Duodenal mucosa (tissue), 2 donors: ENCODE measurements around the gene CP.

Experiments used
- H3K27ac ChIP-seq: one replicate; pipeline ENCODE4 v1.7.0; 2013; ENCODE audit warnings: low read depth, low read length
- H3K27me3 ChIP-seq, 2 donors: one replicate each; pipeline ENCODE4 v1.7.0; 2013; ENCODE audit warnings: low read length in 2 of 2, control low read depth in 1 of 2; ENCODE audit not compliant: insufficient read depth in 2 of 2, control insufficient read depth in 1 of 2
- H3K36me3 ChIP-seq, 2 donors: one replicate each; pipeline ENCODE4 v1.7.0; 2013; ENCODE audit warnings: low read length in 2 of 2, control low read depth in 1 of 2; ENCODE audit not compliant: insufficient read depth in 2 of 2, control insufficient read depth in 1 of 2
- H3K4me1 ChIP-seq, 2 donors: one replicate each; pipeline ENCODE4 v1.7.0; 2013; ENCODE audit warnings: low read length in 2 of 2, control low read depth in 1 of 2; ENCODE audit not compliant: insufficient read depth in 2 of 2, control insufficient read depth in 1 of 2
- H3K4me3 ChIP-seq, 2 donors: one replicate each; pipeline ENCODE4 v1.7.0; 2013; ENCODE audit warnings: low read length in 2 of 2, low read depth in 1 of 2
- H3K9ac ChIP-seq, 2 donors: one replicate each; pipeline ENCODE4 v1.7.0; 2013; ENCODE audit warnings: low read length in 2 of 2, low read depth in 1 of 2
- H3K9me3 ChIP-seq, 2 donors: one replicate each; pipeline ENCODE4 v1.7.0; 2013; ENCODE audit warnings: low read length in 2 of 2, control low read depth in 1 of 2; ENCODE audit not compliant: control insufficient read depth in 1 of 2

The CP gene

GRCh38 chr3:149195221-149195620 lies 26.4 kb downstream of the CP start:
- Histone ChIP-seq H3K27me3 (no peaks in the 10 kb centered on the region), H3K9me3 (no peaks in the 10 kb centered on the region), H3K4me3 (no peak overlapping the region), H3K4me1 (no peaks in the 10 kb centered on the region), H3K9ac (no peak overlapping the region), H3K27ac (no peak overlapping the region), H3K36me3 (no peaks in the 10 kb centered on the region)

DNA sequence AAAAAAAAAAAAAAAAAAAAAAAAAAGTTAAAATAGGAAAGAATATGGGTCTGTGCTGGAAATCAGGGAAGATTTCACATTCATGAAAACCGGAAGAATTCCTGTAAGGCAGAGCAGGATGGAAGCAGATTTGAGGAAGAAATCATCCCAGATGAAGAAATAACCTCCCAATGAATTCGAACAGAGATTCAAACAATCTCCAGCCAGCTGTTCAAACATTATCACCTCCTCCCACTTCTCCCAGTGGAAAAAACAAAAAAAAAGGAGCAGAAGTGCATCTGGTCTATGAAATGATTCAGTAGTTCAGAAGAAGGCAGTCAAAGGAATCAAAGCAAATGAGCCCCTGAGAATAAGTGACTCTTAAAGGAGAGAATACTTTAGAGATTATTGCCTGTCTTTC lies 33.1 kb downstream of the CP start:
- Histone ChIP-seq H3K27me3 (no peaks in the 10 kb centered on the region), H3K36me3 (no peaks in the 10 kb centered on the region), H3K9me3 (no peaks in the 10 kb centered on the region), H3K27ac (no peak overlapping the region), H3K9ac (no peak overlapping the region), H3K4me3 (no peak overlapping the region), H3K4me1 (no peaks in the 10 kb centered on the region)

DNA sequence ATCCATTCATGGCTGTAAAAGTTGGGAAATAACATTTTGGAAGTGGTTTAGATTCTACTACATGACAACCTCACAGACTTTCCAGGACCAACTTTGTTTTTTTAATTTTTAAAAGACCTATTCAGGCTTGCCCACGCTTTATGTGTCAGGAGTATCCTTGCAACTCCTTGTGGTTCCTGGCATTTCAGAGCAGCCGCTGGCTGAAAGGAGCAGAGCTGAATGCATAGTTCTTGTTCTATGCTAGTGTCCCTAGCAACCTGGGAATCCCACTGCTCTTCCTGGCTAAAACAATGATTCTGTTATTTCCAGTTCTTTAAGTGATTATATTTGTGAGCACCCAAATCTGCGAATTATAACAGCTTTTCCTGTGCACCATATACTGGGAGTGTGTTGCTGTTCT lies 34.9 kb downstream of the CP start:
- Histone ChIP-seq H3K27ac (no peak overlapping the region), H3K27me3 (no peaks in the 10 kb centered on the region), H3K4me1 (no peaks in the 10 kb centered on the region), H3K4me3 (no peak overlapping the region), H3K36me3 (no peaks in the 10 kb centered on the region), H3K9ac (no peak overlapping the region), H3K9me3 (no peaks in the 10 kb centered on the region)

DNA sequence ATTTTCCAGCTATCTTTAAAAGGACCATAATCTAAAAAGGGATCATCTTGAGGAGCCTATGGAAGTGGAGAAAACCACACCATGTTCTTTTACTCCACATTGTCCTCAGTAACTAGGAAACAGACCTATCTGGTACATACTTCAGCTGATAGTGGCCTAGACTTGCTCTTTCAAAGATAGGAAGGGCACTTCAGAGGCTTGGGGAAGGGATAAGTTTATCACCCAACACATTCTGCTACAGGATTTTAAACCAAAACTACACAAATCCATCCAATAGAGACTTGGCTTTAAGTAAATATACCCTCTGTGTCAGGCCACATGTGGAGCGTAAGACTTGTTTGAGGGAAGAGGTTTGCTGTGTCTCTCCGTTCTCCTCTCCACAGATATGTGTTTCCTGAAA lies 35.4 kb downstream of the CP start:
- no peaks in the 10 kb centered on the region for H3K27me3 ChIP-seq
- no peaks in the 10 kb centered on the region for H3K9me3 ChIP-seq
- H3K4me1 ChIP-seq, result no peaks in the 10 kb centered on the region
- H3K27ac ChIP-seq, result no peak overlapping the region
- no peak overlapping the region for H3K4me3 ChIP-seq
- H3K36me3 ChIP-seq, result no peaks in the 10 kb centered on the region
- H3K9ac ChIP-seq, result no peak overlapping the region

DNA sequence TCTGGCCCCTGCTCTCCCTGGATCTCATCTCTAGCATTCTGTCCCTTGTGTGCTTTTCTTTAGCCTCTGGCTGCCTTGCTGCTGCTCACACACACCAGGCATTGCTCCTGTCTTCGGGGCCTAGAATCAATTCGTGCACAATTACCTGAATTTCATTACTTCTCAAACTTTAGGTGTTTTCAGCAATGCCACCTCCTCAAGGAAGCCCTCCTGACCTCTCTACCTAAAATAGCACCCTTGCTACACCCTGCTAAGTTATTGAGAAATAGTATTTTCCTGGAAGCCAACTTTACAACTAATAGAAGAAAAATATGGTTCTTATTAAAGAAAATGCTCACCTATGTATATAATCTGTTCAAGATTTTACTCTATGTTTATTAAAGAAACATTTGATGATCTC lies 40.4 kb downstream of the CP start:
- H3K9me3 ChIP-seq, result no peaks in the 10 kb centered on the region
- no peak overlapping the region for H3K27ac ChIP-seq
- H3K4me3 ChIP-seq, result no peak overlapping the region
- peaks cover 0 to 10% of the 10 kb centered on the region in 2 donors for H3K36me3 ChIP-seq
- H3K4me1 ChIP-seq, result no peaks in the 10 kb centered on the region
- H3K27me3 ChIP-seq, result no peaks in the 10 kb centered on the region
- H3K9ac ChIP-seq, result no peak overlapping the region

GRCh38 chr3:149180057-149180573 lies 41.5 kb downstream of the CP start:
- H3K9ac ChIP-seq, result no peak overlapping the region

DNA sequence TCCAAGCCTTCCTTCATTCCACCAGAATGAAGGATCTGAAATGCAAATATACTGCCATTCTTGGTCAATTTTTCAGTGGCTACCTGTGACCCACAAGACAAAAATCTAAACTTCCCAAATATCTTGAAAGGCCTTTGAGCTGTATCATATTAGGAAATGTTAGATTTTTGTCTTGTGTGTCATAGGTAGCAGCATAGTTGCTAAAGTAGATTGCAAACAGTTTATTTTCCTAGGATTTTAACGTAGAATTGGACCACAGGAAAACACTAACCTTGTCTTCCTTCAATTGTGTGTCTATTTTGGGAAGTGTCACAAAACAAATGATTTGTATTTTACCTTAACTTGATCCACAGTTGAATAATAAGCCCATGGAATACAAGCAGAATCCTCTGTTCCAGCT lies 42.4 kb downstream of the CP start:
- no peak overlapping the region for H3K27ac ChIP-seq
- no peaks in the 10 kb centered on the region for H3K4me1 ChIP-seq
- no peak overlapping the region for H3K4me3 ChIP-seq
- no peak overlapping the region for H3K9ac ChIP-seq
- H3K27me3 ChIP-seq, result no peaks in the 10 kb centered on the region
- no peaks in the 10 kb centered on the region for H3K9me3 ChIP-seq
- peaks cover 6 to 10% of the 10 kb centered on the region in 2 donors for H3K36me3 ChIP-seq

More at GRCh38 chr3:149180057-149180573, 41.5 kb downstream of the CP start:
- no peak overlapping the region for H3K4me3 ChIP-seq
- H3K4me1 ChIP-seq, result no peaks in the 10 kb centered on the region
- peaks cover 2 to 10% of the 10 kb centered on the region in 2 donors for H3K36me3 ChIP-seq
- H3K9me3 ChIP-seq, result no peaks in the 10 kb centered on the region
- peak overlapping the region; percentile 41 for H3K27ac ChIP-seq
- no peaks in the 10 kb centered on the region for H3K27me3 ChIP-seq

- Histone ChIP-seq H3K36me3 (peaks cover 9 to 17% of the 10 kb centered on the region in 2 donors), H3K4me1 (no peaks in the 10 kb centered on the region), H3K27me3 (no peaks in the 10 kb centered on the region), H3K4me3 (no peak overlapping the region), H3K27ac (no peak overlapping the region), H3K9ac (no peak overlapping the region), H3K9me3 (no peaks in the 10 kb centered on the region)
These were observed 44.5 kb downstream of the CP start for GRCh38 chr3:149177122-149177521.

DNA sequence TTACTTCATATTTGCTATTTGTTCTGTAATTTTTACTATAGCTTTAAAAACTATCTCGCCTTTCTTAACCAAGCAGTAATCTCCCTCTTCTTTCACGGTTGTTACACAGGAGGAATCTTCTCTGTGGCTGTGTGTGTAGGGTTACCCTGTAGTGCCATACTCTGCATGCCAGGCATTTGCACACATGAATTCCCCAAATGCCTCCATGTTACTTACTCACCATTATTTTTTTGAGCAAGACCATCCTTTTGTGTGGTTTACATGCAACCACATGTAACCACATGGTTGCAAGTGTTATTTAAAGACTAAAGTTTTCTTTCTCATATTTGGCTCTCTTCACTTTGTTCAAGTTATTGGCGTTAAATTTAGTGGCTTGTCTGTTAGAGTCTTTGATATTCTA lies 46.7 kb downstream of the CP start:
- no peaks in the 10 kb centered on the region for H3K9me3 ChIP-seq
- H3K4me3 ChIP-seq, result no peak overlapping the region
- peaks cover 15 to 30% of the 10 kb centered on the region in 2 donors for H3K36me3 ChIP-seq
- H3K27me3 ChIP-seq, result no peaks in the 10 kb centered on the region
- no peak overlapping the region for H3K27ac ChIP-seq
- H3K9ac ChIP-seq, result no peak overlapping the region
- no peaks in the 10 kb centered on the region for H3K4me1 ChIP-seq

GRCh38 chr3:149170672-149171071 lies 51.0 kb downstream of the CP start:
- Histone ChIP-seq H3K27ac (no peak overlapping the region), H3K4me3 (no peak overlapping the region), H3K4me1 (no peaks in the 10 kb centered on the region), H3K9me3 (no peaks in the 10 kb centered on the region), H3K9ac (no peak overlapping the region), H3K27me3 (no peaks in the 10 kb centered on the region), H3K36me3 (peaks cover 24 to 42% of the 10 kb centered on the region in 2 donors)

- Histone ChIP-seq H3K4me1 (no peaks in the 10 kb centered on the region), H3K27ac (no peak overlapping the region), H3K27me3 (no peaks in the 10 kb centered on the region), H3K9ac (no peak overlapping the region), H3K36me3 (peaks cover 29 to 59% of the 10 kb centered on the region in 2 donors), H3K9me3 (no peaks in the 10 kb centered on the region), H3K4me3 (no peak overlapping the region)
These were observed 53.7 kb downstream of the CP start for GRCh38 chr3:149167898-149168297.
